Activated CD8-positive, alpha-beta memory T cell treated with anti-CD3 and anti-CD28 coated beads for 1 hour (primary cell): Measurements from ENCODE around the gene CHMP1B.
A peak's percentile ranks its signal among the peaks of the same experiment; 100 is the strongest.
"Not testable (repeated sequence)": the region's sequence is repeated elsewhere in the genome, so short reads cannot be mapped to it uniquely, and the experiment has no call there.

ENCODE experiments used
- DNase-seq, 2 donors: peaks; one replicate each; pipeline ENCODE4 v3.0.0-alpha.2; 2020; ENCODE audit warnings: low read depth in 1 of 2; ENCODE audit errors: extremely low read depth in 1 of 2

CHMP1B gene

GRCh38 chr18:11839556-11839955 lies 11.7 kb upstream of the CHMP1B start:
- no peak for DNase-seq

DNA sequence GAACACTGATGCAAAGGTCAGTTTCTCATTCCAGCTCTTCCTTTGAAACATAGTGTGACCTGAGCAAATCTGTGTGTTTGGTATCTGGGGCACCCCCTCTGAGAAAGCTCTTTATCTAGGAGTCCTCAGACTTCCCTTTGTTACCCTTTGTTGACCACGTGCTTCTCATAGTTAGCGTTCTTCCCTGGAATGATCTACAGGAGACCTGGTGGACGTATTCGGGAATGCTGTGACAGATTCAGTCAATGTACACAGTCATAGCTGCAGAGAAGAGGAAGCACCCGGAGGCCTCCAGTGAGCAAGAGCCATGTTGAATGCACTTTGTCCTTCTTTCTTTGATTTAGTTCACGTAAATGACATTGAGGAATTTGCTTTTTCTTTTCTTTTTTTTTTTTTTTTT lies 10.7 kb upstream of the CHMP1B start:
- no peak for DNase-seq

DNA sequence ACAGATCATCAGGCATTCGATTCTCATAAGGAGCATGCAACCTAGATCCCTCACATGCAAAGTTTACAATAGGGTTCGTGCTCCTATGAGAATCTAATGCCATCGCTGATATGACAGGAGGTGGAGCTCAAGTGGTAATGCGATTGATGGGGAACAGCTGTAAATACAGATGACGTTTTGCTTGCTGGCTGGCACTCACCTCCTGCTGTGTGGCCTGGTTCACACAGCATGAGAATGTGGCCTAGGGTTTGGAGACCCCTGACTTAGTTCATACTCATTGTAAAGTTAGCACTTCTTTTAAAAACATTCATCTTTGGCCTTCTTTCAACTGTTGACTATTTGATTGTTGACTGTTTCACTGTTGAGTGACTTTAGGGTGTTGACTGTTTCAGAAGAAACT lies 8.7 kb upstream of the CHMP1B start:
- no peak for DNase-seq

DNA sequence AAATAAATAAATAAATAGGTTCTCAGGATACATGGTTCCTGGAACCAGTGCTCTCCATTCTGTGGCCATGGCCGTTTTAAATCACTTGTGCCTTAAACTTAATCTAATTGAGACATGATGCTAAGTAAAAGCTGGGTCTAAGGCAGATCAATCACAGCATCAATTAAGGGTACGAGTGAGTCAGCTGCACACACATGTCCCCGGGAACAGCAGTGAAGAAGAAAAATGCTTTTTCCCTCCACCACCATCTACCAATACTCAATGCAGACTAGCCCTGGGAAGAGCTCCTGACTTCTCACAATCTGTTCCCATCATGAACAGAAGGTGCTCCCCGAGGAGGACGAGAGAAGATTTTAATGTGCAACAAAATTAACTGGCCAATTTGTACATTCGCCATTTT lies 6.8 kb upstream of the CHMP1B start:
- no peak for DNase-seq

GRCh38 chr18:11845654-11846053 lies 5.6 kb upstream of the CHMP1B start:
- DNase-seq = no peak

- no peak for DNase-seq
Measured at GRCh38 chr18:11847811-11848210, 3.4 kb upstream of the CHMP1B start.

GRCh38 chr18:11849279-11849678 lies 1.9 kb upstream of the CHMP1B start:
- DNase-seq = no peak

- peak; percentile 19 to 68 for DNase-seq
Measured at GRCh38 chr18:11849841-11850634, 1.2 kb upstream of the CHMP1B start.

- no peak for DNase-seq
Measured at GRCh38 chr18:11850821-11851145, 430 bp upstream of the CHMP1B start.

DNA sequence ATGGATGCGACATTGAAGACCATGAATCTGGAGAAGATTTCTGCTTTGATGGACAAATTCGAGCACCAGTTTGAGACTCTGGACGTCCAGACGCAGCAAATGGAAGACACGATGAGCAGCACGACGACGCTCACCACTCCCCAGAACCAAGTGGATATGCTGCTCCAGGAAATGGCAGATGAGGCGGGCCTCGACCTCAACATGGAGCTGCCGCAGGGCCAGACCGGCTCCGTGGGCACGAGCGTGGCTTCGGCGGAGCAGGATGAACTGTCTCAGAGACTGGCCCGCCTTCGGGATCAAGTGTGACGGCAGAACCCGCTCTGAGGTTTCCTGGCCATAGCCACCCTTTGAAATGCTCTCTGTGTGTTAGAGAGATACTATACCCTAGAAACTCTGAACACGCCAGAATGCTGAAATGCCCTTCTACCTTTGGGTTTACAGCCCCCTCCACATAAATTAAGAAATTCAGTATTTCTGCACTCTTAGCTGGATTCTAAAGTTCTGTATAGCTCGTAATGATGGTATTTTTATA lies 659 bp downstream of the CHMP1B start:
- peak in 1 of 2 donors; percentile 24 for DNase-seq

GRCh38 chr18:11854554-11854953 lies 3.3 kb downstream of the CHMP1B start:
- not testable (repeated sequence) for DNase-seq

- DNase-seq = no peak
Measured at GRCh38 chr18:11857177-11857887, 6.1 kb downstream of the CHMP1B start.

GRCh38 chr18:11859282-11859830 lies 8.1 kb downstream of the CHMP1B start:
- DNase-seq = no peak

DNA sequence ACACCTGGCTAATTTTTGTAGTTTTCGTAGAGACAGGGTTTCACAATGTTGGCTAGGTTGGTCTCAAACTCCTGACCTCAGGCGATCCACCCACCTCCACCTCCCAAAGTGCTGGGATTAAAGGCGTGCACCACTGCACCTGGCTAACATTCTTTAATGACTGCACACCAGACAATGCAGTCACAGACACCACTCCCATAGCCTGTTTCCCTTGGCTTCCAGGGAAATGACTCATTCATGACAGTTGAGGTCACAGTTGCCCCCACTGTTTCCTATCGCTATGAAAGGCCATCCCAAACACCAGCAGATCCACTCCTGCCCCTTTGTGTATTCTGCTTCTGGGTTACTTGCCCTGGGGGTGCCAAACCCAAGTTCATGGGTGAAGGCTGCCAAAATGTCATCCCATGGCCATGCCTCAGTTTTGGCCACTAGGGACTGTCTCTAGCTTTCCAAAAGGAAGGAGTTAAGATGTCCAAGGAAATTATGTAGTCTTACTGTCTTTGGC lies 8.7 kb downstream of the CHMP1B start:
- no peak for DNase-seq

DNA sequence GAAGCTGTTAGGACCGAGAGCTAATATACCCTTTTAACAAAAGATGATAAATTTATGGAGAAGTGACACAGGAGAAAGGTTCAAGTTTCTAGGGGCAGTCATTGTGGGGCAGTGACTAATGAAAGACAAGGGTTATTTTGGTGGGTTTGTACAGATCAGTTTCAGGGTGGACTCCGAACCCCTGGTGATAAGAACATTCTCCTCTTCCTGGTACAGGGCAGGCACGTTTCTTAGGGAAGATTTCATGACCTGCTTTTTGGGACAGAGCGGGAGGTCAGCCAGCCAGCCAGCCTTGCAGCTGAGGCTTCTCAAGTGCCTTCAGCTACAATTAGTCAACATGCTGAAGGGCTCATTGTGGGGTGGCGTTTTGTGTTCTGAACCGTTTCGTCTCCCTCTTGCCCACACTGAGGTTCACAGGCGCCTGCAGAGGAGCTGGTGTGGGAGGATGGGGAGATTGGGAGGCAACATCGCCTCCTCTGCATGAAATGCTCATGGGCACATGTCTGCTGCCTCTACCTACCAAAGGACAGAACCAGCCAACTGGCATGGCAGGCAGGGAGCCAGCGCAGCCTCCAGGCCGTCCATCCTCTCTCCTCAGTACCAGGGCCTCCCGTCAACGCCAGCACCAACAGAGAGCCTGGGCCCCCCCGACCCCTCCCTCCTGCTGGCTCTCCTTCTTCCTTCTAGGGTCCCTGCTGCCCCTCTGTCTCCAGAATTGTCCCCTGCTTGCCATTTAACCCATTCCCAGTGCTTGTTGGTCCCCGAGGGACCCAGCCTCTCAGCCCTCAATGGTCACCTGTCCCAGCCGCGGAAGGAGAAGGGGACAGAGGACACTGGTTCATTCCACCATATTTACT lies 9.6 kb downstream of the CHMP1B start:
- DNase-seq = no peak

DNA sequence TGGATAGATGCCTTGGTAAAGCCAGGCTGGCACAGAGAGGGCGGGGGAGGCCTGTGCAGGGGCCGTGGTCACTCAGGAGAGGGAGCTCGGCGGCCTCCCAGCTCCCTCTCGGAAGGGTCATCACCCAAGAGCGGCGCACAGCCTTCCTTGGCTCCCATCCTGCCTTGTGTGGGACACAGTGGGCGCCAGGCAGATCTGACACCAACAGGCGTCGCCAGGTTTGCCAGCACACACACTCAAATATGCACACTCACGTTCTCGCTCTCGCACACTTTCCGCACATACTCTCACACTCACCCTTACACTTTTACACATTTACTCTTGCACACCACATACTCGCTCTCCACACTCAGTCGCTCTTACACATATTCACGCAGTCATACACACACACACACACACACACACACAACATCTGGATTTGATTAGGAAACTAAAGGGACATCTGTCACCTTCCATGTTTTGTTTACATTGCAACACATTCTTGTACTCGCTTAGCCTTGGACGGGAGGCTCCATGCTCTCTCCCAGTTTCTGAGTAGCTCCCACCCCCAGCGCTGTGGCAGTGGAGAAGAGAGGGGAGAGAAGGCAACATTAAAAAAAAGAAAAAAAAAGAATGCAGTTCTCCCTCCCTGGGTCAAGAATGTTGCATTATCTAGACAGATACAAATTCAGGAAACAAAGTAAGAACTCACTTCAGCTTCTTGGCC lies 10.5 kb downstream of the CHMP1B start:
- no peak for DNase-seq

DNA sequence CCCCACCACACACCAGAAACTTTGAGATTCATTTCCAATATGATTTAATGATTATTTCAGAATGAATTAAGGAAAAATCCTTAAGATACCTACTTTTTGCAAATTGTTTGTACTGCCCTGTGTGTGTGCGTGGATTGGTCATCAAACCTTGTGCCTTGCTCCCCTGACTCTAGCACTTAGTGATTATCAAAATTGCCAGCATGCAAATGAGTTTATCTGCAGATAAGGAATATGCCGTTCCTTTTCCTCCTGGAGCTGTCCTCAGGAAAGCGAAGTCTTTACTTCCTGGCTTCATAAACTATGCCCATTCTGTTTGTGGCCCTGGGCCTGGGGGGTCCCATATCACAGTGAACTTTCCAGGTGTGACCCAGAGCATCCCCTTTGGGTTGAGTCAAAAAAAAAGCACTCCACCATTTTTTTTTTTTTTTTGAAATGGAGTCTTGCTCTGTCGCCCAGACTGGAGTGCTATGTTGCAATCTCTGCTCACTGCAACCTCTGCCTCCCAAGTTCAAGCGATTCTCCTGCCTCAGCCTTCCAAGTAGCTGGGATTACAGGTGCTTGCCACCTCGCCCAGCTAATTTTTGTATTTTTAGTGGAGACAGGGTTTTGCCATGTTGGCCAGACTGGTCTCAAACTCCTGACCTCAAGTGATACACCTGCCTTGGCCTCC lies 11.4 kb downstream of the CHMP1B start:
- no peak for DNase-seq

- DNase-seq = no peak
Measured at GRCh38 chr18:11864471-11864870, 13.3 kb downstream of the CHMP1B start.

- DNase-seq = no peak
Measured at GRCh38 chr18:11865071-11865470, 13.9 kb downstream of the CHMP1B start.

DNA sequence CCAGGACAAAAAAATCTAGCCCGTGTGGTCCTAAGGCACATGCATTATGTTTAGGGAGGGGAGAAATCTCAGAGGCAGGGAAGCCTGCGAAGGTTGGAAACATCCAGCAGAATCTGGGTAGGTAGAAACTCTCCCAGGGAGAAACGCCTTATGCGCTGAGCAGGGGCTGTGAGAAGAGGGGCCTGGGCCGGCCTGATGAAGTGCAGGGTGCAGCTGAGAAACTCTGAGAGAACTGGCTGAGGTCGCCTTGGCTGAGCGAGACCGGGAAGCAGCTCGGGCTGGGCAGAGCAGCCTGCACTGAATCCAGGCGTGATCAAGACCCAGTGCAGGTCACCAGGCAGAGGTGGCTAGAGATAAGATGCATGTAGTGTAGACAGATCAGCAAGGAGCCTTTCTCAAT lies 15.1 kb downstream of the CHMP1B start:
- DNase-seq = no peak
